K562 (cell line): ENCODE data around the gene USP11. TPM values are rescaled to one million over a fixed set of nuclear protein-coding genes. Genes with fewer than 3 reads are reported as not detected.

ENCODE experiments used
- ASH1L ChIP-seq: fragments of 450-650 bp; IDR thresholded peaks from 2 replicates; pipeline ENCODE4 v1.6.1; 2018; ENCODE audit warnings: borderline replicate concordance, mild to moderate bottlenecking, low read depth; ENCODE audit not compliant: partially characterized antibody
- C11orf30 ChIP-seq: fragments of 450-650 bp; IDR thresholded peaks from 2 replicates; pipeline ENCODE4 v1.6.1; 2016; ENCODE audit warnings: low read depth, mild to moderate bottlenecking
- FOXK2 ChIP-seq, 2 experiments: fragments of 450-650 bp; IDR thresholded peaks in 1 of 2; conservative IDR thresholded peaks in 1 of 2; 2 replicates each; pipeline ENCODE4 v1.6.1; 2016; ENCODE audit warnings: low read depth in 2 of 2, mild to moderate bottlenecking in 1 of 2
- FUS ChIP-seq: fragments of 200-400 bp; formaldehyde crosslinking; optimal IDR thresholded peaks from 2 replicates; pipeline ENCODE3; 2017; ENCODE audit warnings: low read depth, low read length
- GTF2A2 ChIP-seq: IDR thresholded peaks from 2 replicates; pipeline ENCODE4 v1.6.1; 2016; ENCODE audit warnings: mild to moderate bottlenecking, missing genetic modification characterization, missing compliant biosample characterization
- HNRNPUL1 ChIP-seq: fragments of 200-400 bp; formaldehyde crosslinking; IDR thresholded peaks from 2 replicates; pipeline ENCODE4 v1.6.1; 2017; ENCODE audit warnings: low read length
- MAFK ChIP-seq: IDR thresholded peaks from 2 replicates; pipeline ENCODE4 v1.6.1; 2011; ENCODE audit warnings: low read length, improper control_type of control experiment
- MIER1 ChIP-seq: fragments of 450-650 bp; IDR thresholded peaks from 2 replicates; pipeline ENCODE4 v1.6.1; 2016; ENCODE audit warnings: antibody characterized with exemption, mild to moderate bottlenecking, low read depth
- MNT ChIP-seq, 2 experiments: fragments of 450-650 bp; conservative IDR thresholded peaks; 2 replicates each; pipeline ENCODE4 v1.6.1; 2017; ENCODE audit warnings: mild to moderate bottlenecking in 2 of 2, moderate library complexity in 2 of 2
- NFIX ChIP-seq: fragments of 250-450 bp; sonication (Bioruptor Pico); IDR thresholded peaks from 2 replicates; pipeline ENCODE4 v1.4.0; 2020; ENCODE audit warnings: low read depth, mild to moderate bottlenecking, moderate library complexity
- PHTF2 ChIP-seq: fragments of 250-450 bp; sonication (Bioruptor Pico); IDR thresholded peaks from 2 replicates; pipeline ENCODE4 v1.5.0; 2021; ENCODE audit warnings: mild to moderate bottlenecking
- POLR2AphosphoS5 ChIP-seq: IDR thresholded peaks from 2 replicates; pipeline ENCODE4 v1.6.1; 2011; ENCODE audit warnings: mild to moderate bottlenecking, low read depth, low read length, moderate library complexity; ENCODE audit not compliant: control insufficient read depth, insufficient read depth
- PRDM10 ChIP-seq: fragments of 450-650 bp; IDR thresholded peaks from 2 replicates; pipeline ENCODE4 v1.6.1; 2018; ENCODE audit not compliant: partially characterized antibody
- SIN3B ChIP-seq: fragments of 450-650 bp; IDR thresholded peaks from 2 replicates; pipeline ENCODE4 v1.6.1; 2017; ENCODE audit warnings: low read depth, mild to moderate bottlenecking, moderate library complexity
- SLC30A9 ChIP-seq: fragments of 250-450 bp; sonication (Bioruptor Pico); IDR thresholded peaks from 2 replicates; pipeline ENCODE4 v1.8.0; 2022; ENCODE audit warnings: mild to moderate bottlenecking, moderate library complexity
- SRF ChIP-seq, 2 experiments: fragments of 250-450, 450-650 bp in 1 of 2; sonication (Bioruptor Pico) in 1 of 2; sonication (generic) in 1 of 2; formaldehyde crosslinking; IDR thresholded peaks; 2 replicates each; pipeline versions ENCODE4 v1.5.0 to v1.5.1; 2020 to 2022; ENCODE audit warnings: mild to moderate bottlenecking in 1 of 2, missing genetic modification reagents in 1 of 2
- XRCC5 ChIP-seq: fragments of 200-400 bp; formaldehyde crosslinking; IDR thresholded peaks from 2 replicates; pipeline ENCODE4 v1.6.1; 2017; ENCODE audit warnings: low read depth, mild to moderate bottlenecking, low read length
- polyA plus RNA-seq, 8 experiments: library from polyadenylated mRNA; depleted of rRNA in 4 of 8; stranded (reverse) in 5 of 8; unstranded in 3 of 8; fragments of >200 nt; fragmentation: Nextera tagmentation in 2 of 8; fragmentation: Illumina TruSeq in 1 of 8; extraction: Ambion mirVana in 2 of 8; extraction: Trizol in 1 of 8; gene quantifications; 2 replicates each; pipeline versions ENCODE4 v1.2.1 to v1.2.3, GENCODE V29; 2011 to 2014; ENCODE audit warnings: inconsistent platforms in 1 of 8, missing spikeins in 1 of 8
- total RNA-seq, 7 experiments: library from RNA; depleted of rRNA in 6 of 7; stranded (reverse); fragments of >200 nt in 6 of 7; fragmentation: Illumina TruSeq in 2 of 7; extraction: Trizol in 2 of 7; gene quantifications; 2 replicates each; pipeline versions ENCODE4 v1.2.1 to v1.2.3, GENCODE V29; 2011 to 2021; ENCODE audit warnings: low replicate concordance in 1 of 7
- TF ChIP-seq, protein P1 (sequence below), 2 experiments: fragments of 450-650 bp in 1 of 2; sonication (generic) in 1 of 2; formaldehyde crosslinking in 1 of 2; IDR thresholded peaks in 1 of 2; conservative IDR thresholded peaks in 1 of 2; 2 replicates each; pipeline versions ENCODE4 v1.6.1 to v1.8.1; 2016 to 2023; ENCODE audit warnings: mild to moderate bottlenecking in 2 of 2, moderate library complexity in 2 of 2, inconsistent platforms in 1 of 2, missing genetic modification reagents in 1 of 2
- TF ChIP-seq, protein P2 (sequence below): sonication (generic); formaldehyde crosslinking; IDR thresholded peaks from 2 replicates; pipeline ENCODE4 v1.4.0; 2020; ENCODE audit warnings: mild to moderate bottlenecking, missing genetic modification reagents

USP11 gene
- total and polyA plus RNA-seq, 9 of the 15 experiments (the other 6 are each of a cell fraction or from before 2014, with no cell fraction given) = 2.5 to 29.0 (median 11.7) TPM

DNA sequence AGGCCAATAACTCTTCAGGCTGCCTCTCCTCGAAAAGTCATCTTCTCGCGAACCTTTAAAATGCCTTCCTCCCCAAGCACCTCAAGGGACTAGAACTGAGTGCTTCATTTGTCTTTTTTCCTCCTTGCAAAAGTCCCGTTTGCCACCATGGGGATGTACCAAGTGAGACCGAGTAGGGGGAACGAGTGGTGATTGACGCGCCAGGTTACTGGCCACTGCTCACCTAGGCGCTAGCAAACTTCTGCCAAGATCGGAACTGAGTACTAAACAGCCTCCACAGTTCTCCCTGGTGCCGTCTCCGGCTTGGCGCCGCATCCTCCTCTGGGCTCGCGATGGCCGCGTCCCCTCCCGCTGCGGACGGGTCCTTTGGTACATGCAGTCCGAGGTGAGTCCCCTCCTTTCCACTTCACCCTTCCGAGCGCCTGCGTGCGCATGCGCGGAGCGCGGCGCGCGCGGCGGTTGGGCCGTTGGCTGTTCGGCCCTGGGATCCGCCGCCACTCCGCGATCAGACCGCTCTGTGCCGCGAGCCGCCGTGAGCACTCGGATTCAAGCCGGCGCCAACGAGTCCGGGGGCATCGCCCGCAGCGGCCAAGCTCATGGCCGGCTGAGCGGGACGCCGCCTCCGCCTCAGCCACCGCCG, 14.4 kb upstream of the USP11 start, which contains the start of gene CDK16 (continued):
- TF ChIP-seq GTF2A2 (tag) (no peak), C11orf30 (peak; percentile 21; the same call in 1 of the 2 replicates), SLC30A9 (CRISPR knock-in tag) (no peak), XRCC5 (no peak), SRF (CRISPR knock-in tag; IDR thresholded peaks at IDR 0.05) (no peak), SIN3B (peak; percentile 2; the same call in 1 of the 2 replicates), NFIX (CRISPR knock-in tag) (no peak), MAFK (no peak), FUS (peak; percentile 52), MNT (conservative IDR thresholded peaks at IDR 0.05) (peak; percentile 44 to 78; a peak in 2 of 4 replicates), POLR2AphosphoS5 (peak; percentile 72; the same call in 1 of the 2 replicates), PHTF2 (CRISPR knock-in tag) (no peak), PRDM10 (peak; percentile 100), MIER1 (peak; percentile 67; the same call in 1 of the 2 replicates), FOXK2 (conservative IDR thresholded peaks at IDR 0.05 in 1 of 2, IDR thresholded peaks at IDR 0.05 in 1 of 2; ENCODE audit: low read depth in 2 of 2) (peak in 1 of 2 experiments; percentile 100; a peak in 2 of 4 replicates), ASH1L (peak; percentile 86), HNRNPUL1 (0 out of 2 replicates have a peak, but pooled peaks have one; percentile 33)
- TF ChIP-seq, protein P1, sequence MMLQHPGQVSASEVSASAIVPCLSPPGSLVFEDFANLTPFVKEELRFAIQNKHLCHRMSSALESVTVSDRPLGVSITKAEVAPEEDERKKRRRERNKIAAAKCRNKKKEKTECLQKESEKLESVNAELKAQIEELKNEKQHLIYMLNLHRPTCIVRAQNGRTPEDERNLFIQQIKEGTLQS (IDR thresholded peaks at IDR 0.05) = no peak
- TF ChIP-seq, protein P1 (CRISPR knock-in tag; conservative IDR thresholded peaks at IDR 0.05) = no peak
- TF ChIP-seq, protein P2, sequence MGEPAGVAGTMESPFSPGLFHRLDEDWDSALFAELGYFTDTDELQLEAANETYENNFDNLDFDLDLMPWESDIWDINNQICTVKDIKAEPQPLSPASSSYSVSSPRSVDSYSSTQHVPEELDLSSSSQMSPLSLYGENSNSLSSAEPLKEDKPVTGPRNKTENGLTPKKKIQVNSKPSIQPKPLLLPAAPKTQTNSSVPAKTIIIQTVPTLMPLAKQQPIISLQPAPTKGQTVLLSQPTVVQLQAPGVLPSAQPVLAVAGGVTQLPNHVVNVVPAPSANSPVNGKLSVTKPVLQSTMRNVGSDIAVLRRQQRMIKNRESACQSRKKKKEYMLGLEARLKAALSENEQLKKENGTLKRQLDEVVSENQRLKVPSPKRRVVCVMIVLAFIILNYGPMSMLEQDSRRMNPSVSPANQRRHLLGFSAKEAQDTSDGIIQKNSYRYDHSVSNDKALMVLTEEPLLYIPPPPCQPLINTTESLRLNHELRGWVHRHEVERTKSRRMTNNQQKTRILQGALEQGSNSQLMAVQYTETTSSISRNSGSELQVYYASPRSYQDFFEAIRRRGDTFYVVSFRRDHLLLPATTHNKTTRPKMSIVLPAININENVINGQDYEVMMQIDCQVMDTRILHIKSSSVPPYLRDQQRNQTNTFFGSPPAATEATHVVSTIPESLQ = no peak
